Parathyroid adenoma (tissue), 2 donors: ENCODE measurements around the gene RABGGTB.

Source experiments
- H2AFZ ChIP-seq: fragments of 300-600 bp; sonication (generic); one replicate; pipeline ENCODE4 v1.7.0; 2017; ENCODE audit warnings: antibody characterized with exemption, mild to moderate bottlenecking
- H3K27ac ChIP-seq: fragments of 300-600 bp; sonication (generic); one replicate; pipeline ENCODE4 v1.7.0; 2017
- H3K27me3 ChIP-seq: fragments of 300-600 bp; sonication (generic); one replicate; pipeline ENCODE4 v1.7.0; 2017; ENCODE audit warnings: low read length; ENCODE audit not compliant: control insufficient read depth, insufficient read depth
- H3K36me3 ChIP-seq: fragments of 300-600 bp; sonication (generic); one replicate; pipeline ENCODE4 v1.7.0; 2017; ENCODE audit warnings: low read length; ENCODE audit not compliant: control insufficient read depth, insufficient read depth
- H3K4me1 ChIP-seq: fragments of 300-600 bp; sonication (generic); one replicate; pipeline ENCODE4 v1.7.0; 2017; ENCODE audit warnings: control low read depth
- H3K4me2 ChIP-seq: fragments of 300-600 bp; sonication (generic); one replicate; pipeline ENCODE4 v1.7.0; 2017; ENCODE audit warnings: low read length
- H3K4me3 ChIP-seq: fragments of 300-600 bp; sonication (generic); one replicate; pipeline ENCODE4 v1.7.0; 2017; ENCODE audit warnings: low read depth, low read length
- H3K79me2 ChIP-seq: fragments of 300-600 bp; sonication (generic); one replicate; pipeline ENCODE4 v1.7.0; 2017; ENCODE audit warnings: control low read depth
- H3K9ac ChIP-seq: fragments of 300-600 bp; sonication (generic); one replicate; pipeline ENCODE4 v1.7.0; 2017; ENCODE audit warnings: mild to moderate bottlenecking
- H3K9me3 ChIP-seq: fragments of 300-600 bp; sonication (generic); one replicate; pipeline ENCODE4 v1.7.0; 2017; ENCODE audit warnings: low read length; ENCODE audit not compliant: control insufficient read depth
- TF ChIP-seq, protein P1 (sequence below): fragments of 300-600 bp; sonication (generic); IDR thresholded peaks from one replicate; pipeline ENCODE4 v1.7.0; 2017; ENCODE audit warnings: antibody characterized with exemption, mild to moderate bottlenecking
- donor health status: primary hyperparathyroidism.

Gene RABGGTB

DNA sequence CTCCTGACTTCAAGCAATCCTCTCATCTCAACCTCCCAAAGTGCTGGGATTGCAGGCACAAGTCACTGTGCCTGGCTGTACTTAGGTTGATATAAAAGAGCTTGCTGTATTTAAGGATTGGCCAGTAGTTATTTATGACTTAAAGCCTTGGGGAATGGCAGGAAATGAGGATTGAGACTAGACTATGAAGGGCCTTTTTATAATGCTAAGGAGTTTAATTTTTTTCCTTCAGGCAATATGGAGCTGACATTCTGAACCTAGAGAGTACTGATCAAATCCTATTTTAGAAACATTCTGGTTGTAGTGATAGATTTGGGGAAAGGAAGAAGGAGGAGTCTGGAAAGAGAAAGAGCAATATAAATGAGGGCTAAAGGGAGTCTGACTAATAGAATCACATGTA is 55.4 kb downstream of the RABGGTB start:
- Histone ChIP-seq H3K79me2 (no peaks in the 10 kb centered on the region), H3K27ac (no peak overlapping the region), H3K36me3 (no peaks in the 10 kb centered on the region), H3K9ac (no peak overlapping the region), H3K4me1 (no peaks in the 10 kb centered on the region), H3K27me3 (no peaks in the 10 kb centered on the region), H3K4me2 (no peak overlapping the region), H3K9me3 (no peaks in the 10 kb centered on the region), H2AFZ (no peak overlapping the region), H3K4me3 (no peak overlapping the region)
- TF ChIP-seq, protein P1, sequence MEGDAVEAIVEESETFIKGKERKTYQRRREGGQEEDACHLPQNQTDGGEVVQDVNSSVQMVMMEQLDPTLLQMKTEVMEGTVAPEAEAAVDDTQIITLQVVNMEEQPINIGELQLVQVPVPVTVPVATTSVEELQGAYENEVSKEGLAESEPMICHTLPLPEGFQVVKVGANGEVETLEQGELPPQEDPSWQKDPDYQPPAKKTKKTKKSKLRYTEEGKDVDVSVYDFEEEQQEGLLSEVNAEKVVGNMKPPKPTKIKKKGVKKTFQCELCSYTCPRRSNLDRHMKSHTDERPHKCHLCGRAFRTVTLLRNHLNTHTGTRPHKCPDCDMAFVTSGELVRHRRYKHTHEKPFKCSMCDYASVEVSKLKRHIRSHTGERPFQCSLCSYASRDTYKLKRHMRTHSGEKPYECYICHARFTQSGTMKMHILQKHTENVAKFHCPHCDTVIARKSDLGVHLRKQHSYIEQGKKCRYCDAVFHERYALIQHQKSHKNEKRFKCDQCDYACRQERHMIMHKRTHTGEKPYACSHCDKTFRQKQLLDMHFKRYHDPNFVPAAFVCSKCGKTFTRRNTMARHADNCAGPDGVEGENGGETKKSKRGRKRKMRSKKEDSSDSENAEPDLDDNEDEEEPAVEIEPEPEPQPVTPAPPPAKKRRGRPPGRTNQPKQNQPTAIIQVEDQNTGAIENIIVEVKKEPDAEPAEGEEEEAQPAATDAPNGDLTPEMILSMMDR, result no peak
